ENCODE measurements around the gene TUBG2.

TUBG2 gene

GRCh38 chr17:42640121-42640520 lies 19.0 kb upstream of the TUBG2 start:
- no peak overlapping the region for H3K4me3 ChIP-seq (replicated peaks; ENCODE audit: low read depth, low read length)
- no peak for TF ChIP-seq CTCF (IDR thresholded peaks at IDR 0.05; ENCODE audit: low read depth, low read length, missing control alignments)
- no peak for DNase-seq (ENCODE audit: extremely low read depth, low read depth)

DNA sequence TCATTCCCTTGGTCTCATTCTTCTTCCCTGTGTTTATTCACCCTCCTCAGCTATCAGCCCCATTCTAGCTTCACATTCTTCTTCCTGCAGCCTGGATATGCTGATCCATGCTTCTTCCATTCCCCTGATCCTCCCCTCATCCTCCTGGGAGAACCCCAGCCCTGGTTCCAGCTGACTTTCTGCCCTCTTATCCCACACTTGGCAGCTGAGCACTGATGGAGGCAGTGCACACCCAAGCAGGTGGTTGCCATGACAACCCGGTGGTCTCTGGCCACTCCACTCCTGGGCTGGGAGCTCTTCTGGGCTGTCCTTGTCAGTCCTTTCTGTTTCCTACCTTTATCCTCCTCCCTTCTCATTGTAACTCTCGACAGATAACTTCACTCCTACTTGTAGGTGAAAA lies 16.7 kb upstream of the TUBG2 start:
- no peak for DNase-seq (ENCODE audit: extremely low read depth, low read depth)
- TF ChIP-seq CTCF (IDR thresholded peaks at IDR 0.05; ENCODE audit: low read depth, low read length, missing control alignments): no peak
- H3K4me3 ChIP-seq (replicated peaks; ENCODE audit: low read depth, low read length): no peak overlapping the region

DNA sequence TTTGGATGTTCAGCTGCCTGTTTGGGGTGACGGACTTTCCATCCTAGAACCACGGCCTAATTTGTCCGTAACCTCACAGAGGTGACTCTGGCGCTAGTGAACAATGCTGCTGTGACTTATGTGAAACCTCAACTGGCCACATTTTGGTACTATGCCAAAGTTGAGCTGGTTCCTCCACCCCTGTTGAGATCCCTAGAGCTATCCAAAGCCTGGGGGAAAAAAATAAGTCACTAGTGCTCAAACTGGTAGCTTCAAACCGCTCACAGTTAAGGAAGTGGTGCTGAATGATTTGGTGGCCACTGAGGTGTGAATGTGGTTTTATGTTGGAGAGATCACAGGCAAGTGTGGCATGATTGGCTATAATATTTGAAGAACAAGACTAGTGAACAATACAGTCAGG lies 11.3 kb upstream of the TUBG2 start:
- no peak for DNase-seq (ENCODE audit: extremely low read depth, low read depth)
- H3K4me3 ChIP-seq (replicated peaks; ENCODE audit: low read depth, low read length): no peak overlapping the region
- TF ChIP-seq CTCF (IDR thresholded peaks at IDR 0.05; ENCODE audit: low read depth, low read length, missing control alignments): no peak

DNA sequence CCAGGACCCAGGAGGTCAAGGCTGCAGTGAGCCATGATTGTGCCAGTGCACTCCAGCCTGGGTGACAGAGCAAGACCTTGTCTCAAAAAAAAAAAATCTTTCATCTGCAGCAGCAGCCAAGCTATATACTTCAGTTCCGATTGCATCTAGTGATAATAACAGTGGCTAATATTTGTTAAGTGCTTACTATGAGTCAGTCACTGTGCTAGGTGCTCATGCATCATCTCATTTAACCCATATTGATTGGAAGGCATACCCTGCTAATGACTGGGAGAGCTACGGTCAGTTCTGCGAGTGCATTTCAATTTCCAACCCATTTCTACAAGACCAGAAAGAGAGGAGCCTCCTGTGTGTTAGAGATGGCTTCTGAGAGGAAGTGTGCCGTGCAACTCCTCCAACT lies 7.7 kb upstream of the TUBG2 start:
- H3K4me3 ChIP-seq (replicated peaks; ENCODE audit: low read depth, low read length): no peak overlapping the region
- no peak for TF ChIP-seq CTCF (IDR thresholded peaks at IDR 0.05; ENCODE audit: low read depth, low read length, missing control alignments)
- no peak for DNase-seq (ENCODE audit: extremely low read depth, low read depth)

DNA sequence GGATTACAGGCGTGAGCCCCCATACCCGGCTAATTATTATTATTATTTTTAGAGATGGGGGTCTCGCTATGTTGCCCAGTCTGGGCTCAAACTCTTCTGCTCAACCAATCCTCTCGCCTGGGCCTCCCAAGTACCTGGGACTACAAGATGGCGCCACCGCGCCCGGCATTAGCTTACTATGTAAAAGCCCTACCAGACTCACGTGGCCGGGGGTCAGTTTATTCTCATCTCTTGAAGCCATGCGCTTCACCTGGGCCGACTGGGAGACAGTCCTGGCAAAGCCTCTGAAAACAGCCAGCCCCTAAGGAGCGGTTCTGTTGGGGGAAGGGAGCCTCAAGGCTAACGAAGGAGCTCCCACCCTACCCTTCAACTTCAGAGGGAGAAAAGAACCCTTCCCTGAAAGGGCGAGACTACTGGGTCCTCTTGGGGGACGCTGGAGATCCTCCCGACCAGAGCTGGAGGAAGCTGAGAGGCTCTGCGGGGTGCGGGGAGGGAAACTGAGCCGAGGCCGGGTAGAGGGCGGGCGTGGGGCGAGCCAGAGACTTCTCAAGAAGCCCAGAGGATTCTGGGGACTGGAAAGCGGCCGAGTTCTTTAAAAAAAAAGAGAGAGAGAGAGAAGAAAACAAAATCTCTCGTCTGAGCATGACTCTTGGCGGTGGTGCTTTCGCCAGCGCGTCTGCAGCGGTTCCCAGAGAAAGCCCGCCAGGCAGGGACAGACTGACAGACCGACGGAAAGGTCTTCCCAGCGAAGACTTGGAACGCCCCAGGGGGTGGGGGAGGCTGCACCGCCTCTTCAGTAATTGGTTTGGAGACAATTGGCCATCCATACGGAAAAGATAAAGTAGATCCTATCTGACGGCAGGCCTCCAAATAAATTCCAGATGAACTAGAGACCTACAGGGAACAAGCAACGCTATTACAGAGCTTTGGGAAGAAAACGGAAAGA lies 5.6 kb upstream of the TUBG2 start:
- peak overlapping the region; percentile 40 for H3K4me3 ChIP-seq (replicated peaks; ENCODE audit: low read depth, low read length)
- peak; percentile 74 for DNase-seq (ENCODE audit: extremely low read depth, low read depth)
- no peak for TF ChIP-seq CTCF (IDR thresholded peaks at IDR 0.05; ENCODE audit: low read depth, low read length, missing control alignments)

DNA sequence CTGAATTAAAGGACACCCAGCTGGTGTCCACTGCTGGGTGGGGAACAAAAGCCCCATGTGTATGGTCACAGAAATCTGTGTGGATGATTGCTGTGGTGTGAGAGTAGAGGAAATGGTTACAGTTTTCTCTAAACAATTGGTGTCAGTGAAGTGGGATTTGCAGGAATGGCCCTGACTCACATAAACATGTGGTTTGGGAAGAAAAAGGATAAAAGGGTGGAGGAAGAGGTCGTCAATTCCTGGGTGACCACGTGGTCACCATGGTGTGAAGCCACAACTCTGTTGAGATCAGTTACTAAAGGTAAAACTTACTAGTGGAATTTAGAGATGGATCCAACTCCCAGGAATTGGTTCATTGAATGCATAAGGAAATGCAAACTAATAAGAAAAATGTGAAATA lies 3.6 kb upstream of the TUBG2 start:
- H3K4me3 ChIP-seq (replicated peaks; ENCODE audit: low read depth, low read length): no peak overlapping the region
- DNase-seq (ENCODE audit: extremely low read depth, low read depth): no peak
- no peak for TF ChIP-seq CTCF (IDR thresholded peaks at IDR 0.05; ENCODE audit: low read depth, low read length, missing control alignments)

Data from HFF-Myc (cell line).